GM23338 (cell line): Measurements from ENCODE around the gene EMID1. TPM values are rescaled to one million over a fixed set of nuclear protein-coding genes. Genes with fewer than 3 reads are reported as not detected.

Experiments used
- ATAC-seq: fragments of 200-7000 bp; cut with Tn5 transposase; 3 replicates; pipeline ENCODE4 v1.9.1; 2020
- DNase-seq: peaks from one replicate; pipeline ENCODE4 v3.0.0-alpha.2; 2015; ENCODE audit warnings: low spot score
- H2AFZ ChIP-seq: fragments of 200-600 bp; sonication (generic); 2 replicates; pipeline ENCODE4 v1.8.0; 2016; ENCODE audit warnings: antibody characterized with exemption, mild to moderate bottlenecking, moderate library complexity
- H3F3A ChIP-seq: fragments of 200-600 bp; sonication (generic); replicated peaks from 2 replicates; pipeline ENCODE4 v1.8.0; 2017; ENCODE audit warnings: antibody characterized with exemption, mixed run types, low read depth
- H3K27ac ChIP-seq: fragments of 200-600 bp; sonication (generic); 2 replicates; pipeline ENCODE4 v1.6.1; 2016; ENCODE audit warnings: low read depth
- H3K27me3 ChIP-seq: fragments of 200-600 bp; sonication (generic); 2 replicates; pipeline ENCODE4 v1.8.0; 2016; ENCODE audit warnings: mild to moderate bottlenecking, mixed run types, moderate library complexity; ENCODE audit not compliant: insufficient read depth
- H3K36me3 ChIP-seq: fragments of 200-600 bp; sonication (generic); 2 replicates; pipeline ENCODE4 v1.8.0; 2016; ENCODE audit warnings: mild to moderate bottlenecking; ENCODE audit not compliant: insufficient read depth
- H3K4me1 ChIP-seq: fragments of 200-600 bp; sonication (generic); 2 replicates; pipeline ENCODE4 v1.8.0; 2016; ENCODE audit warnings: mild to moderate bottlenecking, moderate library complexity; ENCODE audit not compliant: insufficient read depth
- H3K4me2 ChIP-seq: fragments of 200-600 bp; sonication (generic); 2 replicates; pipeline ENCODE4 v1.7.1; 2017; ENCODE audit warnings: mixed run types
- H3K4me3 ChIP-seq: fragments of 200-600 bp; sonication (generic); 2 replicates; pipeline ENCODE4 v1.6.1; 2016; ENCODE audit warnings: mixed run types
- H3K79me2 ChIP-seq: fragments of 200-600 bp; sonication (generic); replicated peaks from 2 replicates; pipeline ENCODE4 v1.8.0; 2017; ENCODE audit warnings: mild to moderate bottlenecking; ENCODE audit not compliant: insufficient read depth
- H3K9me2 ChIP-seq: fragments of 200-600 bp; sonication (generic); 2 replicates; pipeline ENCODE4 v1.8.0; 2017; ENCODE audit not compliant: insufficient read depth
- H4K20me1 ChIP-seq: fragments of 200-600 bp; sonication (generic); replicated peaks from 2 replicates; pipeline ENCODE4 v1.8.0; 2017; ENCODE audit warnings: mild to moderate bottlenecking; ENCODE audit not compliant: insufficient read depth
- H3K27ac Mint-ChIP-seq: 2 replicates; pipeline ENCODE4 v1.8.0; 2020; ENCODE audit warnings: inconsistent platforms, mild to moderate bottlenecking, moderate library complexity, mixed read lengths
- H3K27me3 Mint-ChIP-seq: 3 replicates; pipeline ENCODE4 v1.8.0; 2022; ENCODE audit warnings: low read depth, mild to moderate bottlenecking, moderate library complexity, mixed read lengths, inconsistent platforms; ENCODE audit not compliant: insufficient read depth, poor library complexity
- H3K36me3 Mint-ChIP-seq: 3 replicates; pipeline ENCODE4 v1.8.0; 2021; ENCODE audit warnings: low read depth, mild to moderate bottlenecking, inconsistent platforms, moderate library complexity, mixed read lengths
- H3K4me1 Mint-ChIP-seq: 3 replicates; pipeline ENCODE4 v1.8.0; 2020; ENCODE audit warnings: mild to moderate bottlenecking, inconsistent platforms, mixed read lengths
- H3K4me3 Mint-ChIP-seq: 3 replicates; pipeline ENCODE4 v1.8.0; 2021; ENCODE audit warnings: moderate library complexity, mild to moderate bottlenecking, inconsistent platforms, mixed read lengths
- H3K9me3 Mint-ChIP-seq: 3 replicates; pipeline ENCODE4 v1.8.0; 2020; ENCODE audit warnings: moderate library complexity, mild to moderate bottlenecking, inconsistent platforms, mixed read lengths
- CREB1 ChIP-seq: fragments of 250-450 bp; sonication (Bioruptor Pico); IDR thresholded peaks from 2 replicates; pipeline ENCODE4 v1.5.0; 2020; ENCODE audit warnings: low read depth, mild to moderate bottlenecking, moderate library complexity
- CTCF ChIP-seq, 2 experiments: fragments of 200-600 bp in 1 of 2; sonication (generic) in 1 of 2; conservative IDR thresholded peaks; 2 replicates each; pipeline versions ENCODE4 v1.5.1 to v1.6.1; 2016 to 2017; ENCODE audit warnings: antibody characterized with exemption in 2 of 2, low read depth in 2 of 2, mild to moderate bottlenecking in 2 of 2, moderate library complexity in 1 of 2
- EZH2 ChIP-seq: fragments of 200-600 bp; sonication (generic); IDR thresholded peaks from one replicate; pipeline ENCODE4 v1.8.0; 2017; ENCODE audit warnings: antibody characterized with exemption, mild to moderate bottlenecking, low read depth; ENCODE audit not compliant: unreplicated experiment
- EZH2phosphoT487 ChIP-seq: fragments of 200-600 bp; sonication (generic); IDR thresholded peaks from one replicate; pipeline ENCODE4 v1.8.1; 2018; ENCODE audit warnings: antibody characterized with exemption; ENCODE audit not compliant: unreplicated experiment
- NANOG ChIP-seq: IDR thresholded peaks from 2 replicates; pipeline ENCODE4 v1.6.1; 2016; ENCODE audit warnings: antibody characterized with exemption, borderline replicate concordance
- REST ChIP-seq: IDR thresholded peaks from one replicate; pipeline ENCODE4 v1.6.1; 2018; ENCODE audit warnings: antibody characterized with exemption; ENCODE audit not compliant: unreplicated experiment
- ZNF114 ChIP-seq: fragments of 250-450 bp; sonication (Bioruptor Pico); IDR thresholded peaks from 2 replicates; pipeline ENCODE4 v1.5.0; 2020; ENCODE audit warnings: mild to moderate bottlenecking, moderate library complexity
- ZNF331 ChIP-seq: fragments of 250-450 bp; sonication (Bioruptor Pico); IDR thresholded peaks from 2 replicates; pipeline ENCODE4 v1.5.0; 2020; ENCODE audit warnings: low read depth, mild to moderate bottlenecking, moderate library complexity
- ZNF462 ChIP-seq: fragments of 250-450 bp; sonication (Bioruptor Pico); IDR thresholded peaks from 2 replicates; pipeline ENCODE4 v1.5.0; 2020; ENCODE audit warnings: mild to moderate bottlenecking, moderate library complexity
- polyA plus RNA-seq: library from polyadenylated mRNA; unstranded; fragments of >200 nt; fragmentation: Nextera tagmentation; extraction: Ambion mirVana; gene quantifications from 2 replicates; pipeline ENCODE4 v1.2.1, GENCODE V29; 2016
- total RNA-seq: library from RNA; depleted of rRNA; stranded (reverse); fragments of >200 nt; shearing (Covaris generic); gene quantifications from 2 replicates; pipeline ENCODE4 v1.2.3, GENCODE V29; 2014
- TF ChIP-seq, protein P1 (sequence below): IDR thresholded peaks from 2 replicates; pipeline ENCODE4 v1.6.1; 2016; ENCODE audit warnings: antibody characterized with exemption

Gene EMID1
- total and polyA plus RNA-seq, 2 experiments from 2014 or later: 3.0 to 13.4 TPM

- peaks cover 25% of the 10 kb centered on the region for H3K27me3 Mint-ChIP-seq
- Histone ChIP-seq H3K4me2 (no peak overlapping the region), H3K4me3 (no peak overlapping the region), H3K9me2 (no peaks in the 10 kb centered on the region), H4K20me1 (peaks cover 3% of the 10 kb centered on the region; the same call in 1 of the 2 replicates), H3K79me2 (no peaks in the 10 kb centered on the region), H3K4me1 (peaks cover 10% of the 10 kb centered on the region; the same call in 1 of the 2 replicates), H3K36me3 (no peaks in the 10 kb centered on the region), H3K27me3 (peaks cover 13% of the 10 kb centered on the region), H3K27ac (no peak overlapping the region), H2AFZ (no peak overlapping the region), H3F3A (peaks cover 21% of the 10 kb centered on the region)
- DNase-seq: peak; percentile 42
- no peak overlapping the region for H3K27ac Mint-ChIP-seq
- H3K36me3 Mint-ChIP-seq: peaks cover 2% of the 10 kb centered on the region; the same call in 1 of the 3 replicates
- peaks cover 6% of the 10 kb centered on the region for H3K9me3 Mint-ChIP-seq
- peak overlapping the region; percentile 33; the same call in 1 of the 3 replicates for H3K4me3 Mint-ChIP-seq
- no peak for TF ChIP-seq NANOG
- no peak for TF ChIP-seq EZH2phosphoT487
- TF ChIP-seq, protein P1, sequence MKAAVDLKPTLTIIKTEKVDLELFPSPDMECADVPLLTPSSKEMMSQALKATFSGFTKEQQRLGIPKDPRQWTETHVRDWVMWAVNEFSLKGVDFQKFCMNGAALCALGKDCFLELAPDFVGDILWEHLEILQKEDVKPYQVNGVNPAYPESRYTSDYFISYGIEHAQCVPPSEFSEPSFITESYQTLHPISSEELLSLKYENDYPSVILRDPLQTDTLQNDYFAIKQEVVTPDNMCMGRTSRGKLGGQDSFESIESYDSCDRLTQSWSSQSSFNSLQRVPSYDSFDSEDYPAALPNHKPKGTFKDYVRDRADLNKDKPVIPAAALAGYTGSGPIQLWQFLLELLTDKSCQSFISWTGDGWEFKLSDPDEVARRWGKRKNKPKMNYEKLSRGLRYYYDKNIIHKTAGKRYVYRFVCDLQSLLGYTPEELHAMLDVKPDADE: no peak
- no peak for TF ChIP-seq ZNF114 (CRISPR knock-in tag)
- TF ChIP-seq CTCF (conservative IDR thresholded peaks at IDR 0.05; ENCODE audit: low read depth in 2 of 2): no peak
- no peak for TF ChIP-seq ZNF331
- no peak for TF ChIP-seq ZNF462 (CRISPR knock-in tag)
- no peak for TF ChIP-seq REST
- no peak for TF ChIP-seq CREB1 (CRISPR knock-in tag)
- no peak for TF ChIP-seq EZH2
- peaks cover 34% of the 10 kb centered on the region for H3K4me1 Mint-ChIP-seq
- no peak for ATAC-seq
Observed at GRCh38 chr22:29308791-29309262, 103.1 kb downstream of the EMID1 start.
